GM10248 (cell line): Measurements from ENCODE around the gene DDX56.

ENCODE experiments used
- CTCF ChIA-PET: fragments of 300-600 bp; sonication (Branson Sonifier 250); formaldehyde crosslinking; extraction: SDS; loops from one replicate; lab custom pipeline; 2021; ENCODE audit warnings: antibody characterized with exemption; lab: Yijun Ruan, JAX
- POLR2A ChIA-PET: fragments of 350-650 bp; sonication (Branson Sonifier 250); formaldehyde crosslinking; extraction: SDS; loops from one replicate; lab custom pipeline; 2020; ENCODE audit warnings: antibody characterized with exemption; lab: Yijun Ruan, JAX
- DNase-seq: peaks from one replicate; pipeline ENCODE4 v3.0.0; 2012; ENCODE audit errors: extremely low spot score
- CTCF ChIP-seq: IDR thresholded peaks from 2 replicates; pipeline ENCODE4 v1.5.1; 2012; ENCODE audit warnings: mild to moderate bottlenecking, low read depth; ENCODE audit errors: extremely low read depth, missing control alignments, control extremely low read depth

Gene DDX56

GRCh38 chr7:44547536-44548231, 26.0 kb downstream of the DDX56 start:
- no peak for DNase-seq
- ChIA-PET POLR2A (interaction anchor here (0.7 to 1.4 kb wide), 2 partner anchors 17 to 310 kb away, joined by 3 read pairs; no protein-coding TSS in a partner anchor), CTCF (interaction anchor here (3.9 to 7.2 kb wide), 2 partner anchors 12 to 17 kb away, joined by 18 to 53 read pairs; no protein-coding TSS in a partner anchor)
- no peak for TF ChIP-seq CTCF

- TF ChIP-seq CTCF = no peak
- POLR2A ChIA-PET = no interaction called here
- CTCF ChIA-PET = interaction anchor here (1.0 to 7.2 kb wide), 4 partner anchors 6 to 23 kb away, joined by 3 to 53 read pairs (median 8); no protein-coding TSS in a partner anchor
- peak; percentile 18 for DNase-seq
Observed at GRCh38 chr7:44541876-44542610, 31.7 kb downstream of the DDX56 start.

- no peak for TF ChIP-seq CTCF
- ChIA-PET POLR2A (no interaction called here), CTCF (interaction anchor here (1.2 to 2.7 kb wide), 2 partner anchors 12 to 24 kb away, joined by 3 to 13 read pairs; no protein-coding TSS in a partner anchor)
- peak; percentile 17 for DNase-seq
Observed at GRCh38 chr7:44541028-44541869, 32.5 kb downstream of the DDX56 start, which contains the start of gene NPC1L1. NPC1L1 (minus strand) TSS chr7:44541330; CDS start chr7:44541259, 71 bp downstream.

- POLR2A ChIA-PET = interaction anchor here (0.9 kb wide), 1 partner anchor 17 kb away, joined by 3 read pairs; no protein-coding TSS in a partner anchor
- no peak for TF ChIP-seq CTCF
- peak; percentile 10 for DNase-seq
- CTCF ChIA-PET = interaction anchor here (2.7 kb wide), 1 partner anchor 25 kb away, joined by 13 read pairs; no protein-coding TSS in a partner anchor
Observed at GRCh38 chr7:44540592-44541027, 33.1 kb downstream of the DDX56 start.

GRCh38 chr7:44539669-44540506, 33.8 kb downstream of the DDX56 start:
- peak; percentile 11 for DNase-seq
- CTCF ChIA-PET = interaction anchor here (1.9 to 8.2 kb wide), 3 partner anchors 6 to 299 kb away, joined by 5 to 53 read pairs (median 11); no protein-coding TSS in a partner anchor
- POLR2A ChIA-PET = interaction anchor here (0.9 kb wide), 1 partner anchor 18 kb away, joined by 3 read pairs; no protein-coding TSS in a partner anchor
- TF ChIP-seq CTCF = no peak
